SK-N-MC (cell line): ENCODE measurements around the gene CCDC92B.

Experiments
- EZH2 ChIP-seq: fragments of 200-600 bp; sonication (generic); IDR thresholded peaks from one replicate; pipeline ENCODE4 v1.6.1; 2017; ENCODE audit warnings: antibody characterized with exemption
- POLR2AphosphoS5 ChIP-seq: IDR thresholded peaks from 2 replicates; pipeline ENCODE4 v1.6.1; 2012; ENCODE audit warnings: mild to moderate bottlenecking, low read depth, low read length, borderline replicate concordance

DNA sequence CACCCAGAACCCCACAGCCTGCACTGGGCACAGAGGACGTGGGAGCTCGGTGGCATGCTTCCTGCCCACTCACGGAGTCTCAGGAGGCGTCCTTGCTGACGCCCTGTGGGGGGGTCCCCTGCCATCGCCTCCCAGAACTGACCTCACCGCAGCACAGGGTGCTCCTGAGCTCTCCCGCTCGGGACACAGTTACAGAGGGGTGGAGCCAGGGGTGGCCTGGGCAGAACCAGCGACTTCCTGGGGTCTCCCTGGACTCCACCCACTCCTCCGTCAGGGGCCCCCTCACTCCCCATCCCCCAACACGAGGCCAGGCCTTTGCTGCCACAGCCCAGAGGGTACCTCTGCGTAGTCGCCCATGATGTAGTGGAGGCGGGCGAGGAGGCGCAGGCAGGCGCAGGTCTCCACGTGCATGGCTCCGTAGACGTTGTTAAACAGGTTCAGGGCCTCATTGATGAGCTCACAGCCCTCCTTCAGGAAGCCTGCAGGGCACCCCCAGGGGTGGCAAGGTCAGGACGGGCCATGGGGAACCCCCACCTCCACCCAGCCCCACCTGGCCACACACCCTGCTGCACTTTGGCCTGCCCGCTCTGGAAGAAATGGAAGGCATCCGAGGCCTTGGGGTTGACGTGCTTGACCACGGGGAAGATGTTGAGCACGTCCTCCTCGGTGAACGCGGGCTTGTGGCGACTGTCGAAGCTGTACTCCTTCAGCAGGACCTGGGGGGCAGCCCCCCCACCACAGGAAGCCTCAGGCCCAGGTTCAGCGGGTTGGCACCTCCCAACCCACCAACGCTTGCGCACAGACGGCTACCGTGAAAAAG lies 55.7 kb downstream of the CCDC92B start:
- TF ChIP-seq EZH2 (no peak), POLR2AphosphoS5 (no peak)
